ENCODE data around the gene SH2D7.

The SH2D7 gene

GRCh38 chr15:78092261-78093041, at the start of gene SH2D7:
Gene SH2D7 (plus strand): TSS chr15:78092561. CDS start chr15:78092585, 24 bp downstream.
- H3K27ac ChIP-seq = no peak within 1 kb of the TSS
- TF ChIP-seq CTCF (conservative IDR thresholded peaks at IDR 0.05) = no peak

GRCh38 chr15:78044407-78045155, 47.8 kb upstream of the SH2D7 start:
- TF ChIP-seq CTCF (conservative IDR thresholded peaks at IDR 0.05) = no peak
- H3K27ac ChIP-seq = no peak overlapping the region

GRCh38 chr15:78045189-78045588, 47.2 kb upstream of the SH2D7 start:
- H3K27ac ChIP-seq = no peak overlapping the region
- TF ChIP-seq CTCF (conservative IDR thresholded peaks at IDR 0.05) = no peak

GRCh38 chr15:78046796-78047341, 45.5 kb upstream of the SH2D7 start:
- H3K27ac ChIP-seq = no peak overlapping the region
- TF ChIP-seq CTCF (conservative IDR thresholded peaks at IDR 0.05) = no peak

- no peak overlapping the region for H3K27ac ChIP-seq
Observed at GRCh38 chr15:78047761-78048627, 44.4 kb upstream of the SH2D7 start.

GRCh38 chr15:78048628-78048920, 43.8 kb upstream of the SH2D7 start:
- H3K27ac ChIP-seq = no peak overlapping the region
- TF ChIP-seq CTCF (conservative IDR thresholded peaks at IDR 0.05) = no peak

More at GRCh38 chr15:78047761-78048627, 44.4 kb upstream of the SH2D7 start:
- no peak for TF ChIP-seq CTCF (conservative IDR thresholded peaks at IDR 0.05)

All from VCaP (cell line).